CD4-positive, alpha-beta T cell (primary cell): ENCODE results near the gene CATSPERE. TPM values are rescaled to one million over a fixed set of nuclear protein-coding genes. Genes with fewer than 3 reads are reported as not detected.

Experiments
- ATAC-seq: fragments of 200-7000 bp; cut with Tn5 transposase; one replicate; pipeline ENCODE4 v1.10.0; 2022; ENCODE audit warnings: mild to moderate bottlenecking; ENCODE audit not compliant: poor library complexity
- CTCF ChIA-PET: fragments of 350-600 bp; sonication (Branson Sonifier 250); formaldehyde crosslinking; loops from one replicate; lab custom pipeline; 2021; ENCODE audit warnings: antibody characterized with exemption, inconsistent platforms; lab: Charles Lee
- POLR2A ChIA-PET: fragments of 350-600 bp; sonication (Branson Sonifier 250); formaldehyde crosslinking; loops from one replicate; lab custom pipeline; 2021; ENCODE audit warnings: antibody characterized with exemption, inconsistent platforms; lab: Charles Lee
- DNase-seq, 14 experiments: peaks; one replicate each; pipeline ENCODE4 v3.0.0-alpha.2; 2013 to 2020; ENCODE audit warnings: mixed read lengths in 2 of 14
- H3K27ac ChIP-seq, 2 donors: one replicate each; pipeline versions ENCODE4 v1.5.1 to v1.7.0; 2013; ENCODE audit warnings: low read length in 2 of 2, low read depth in 1 of 2, mild to moderate bottlenecking in 1 of 2
- H3K27me3 ChIP-seq, 2 experiments: 1 replicate in 1 of 2; 2 replicates in 1 of 2; pipeline versions ENCODE4 v1.6.1 to v1.7.0; 2013; ENCODE audit warnings: low read length in 2 of 2, control low read depth in 1 of 2, mild to moderate bottlenecking in 1 of 2, moderate library complexity in 1 of 2; ENCODE audit not compliant: insufficient read depth in 2 of 2, control insufficient read depth in 1 of 2
- H3K36me3 ChIP-seq: one replicate; pipeline ENCODE4 v1.6.1; 2013; ENCODE audit warnings: low read length, control low read depth; ENCODE audit not compliant: insufficient read depth
- H3K4me1 ChIP-seq: one replicate; pipeline ENCODE4 v1.6.1; 2013; ENCODE audit warnings: low read length, control low read depth; ENCODE audit not compliant: insufficient read depth
- H3K4me3 ChIP-seq: one replicate; pipeline ENCODE4 v1.5.1; 2013; ENCODE audit warnings: mild to moderate bottlenecking, low read length, moderate library complexity
- H3K9me3 ChIP-seq, 2 experiments: 1 replicate in 1 of 2; 2 replicates in 1 of 2; pipeline versions ENCODE4 v1.6.1 to v1.7.0; 2013; ENCODE audit warnings: low read length in 2 of 2, mild to moderate bottlenecking in 2 of 2, control low read depth in 1 of 2, moderate library complexity in 1 of 2; ENCODE audit not compliant: control insufficient read depth in 1 of 2, insufficient read depth in 1 of 2
- H3K27ac Mint-ChIP-seq: one replicate; pipeline ENCODE4 v1.8.0; 2020; ENCODE audit warnings: mixed read lengths
- H3K27me3 Mint-ChIP-seq: one replicate; pipeline ENCODE4 v1.8.0; 2021; ENCODE audit warnings: mixed read lengths
- H3K36me3 Mint-ChIP-seq: one replicate; pipeline ENCODE4 v1.8.0; 2021; ENCODE audit warnings: low read depth, mixed read lengths
- H3K4me1 Mint-ChIP-seq: one replicate; pipeline ENCODE4 v1.8.0; 2021; ENCODE audit warnings: low read depth, mixed read lengths
- H3K4me3 Mint-ChIP-seq: one replicate; pipeline ENCODE4 v1.8.0; 2020; ENCODE audit warnings: mild to moderate bottlenecking, mixed read lengths
- H3K9me3 Mint-ChIP-seq: one replicate; pipeline ENCODE4 v1.8.0; 2020; ENCODE audit warnings: mixed read lengths
- intact Hi-C, 2 experiments: fragments of 100-400 bp; cut with DNase I in 1 of 2; cut with micrococcal nuclease in 1 of 2; formaldehyde crosslinking; loops; one replicate each; pipeline versions ENCODE4 v1.15.1 to v1.9.0; 2023 to 2025; cut with DNase I, micrococcal nuclease
- total RNA-seq, 174 experiments: library from RNA in 2 of 174; stranded (reverse) in 2 of 174; gene quantifications; one replicate each; pipeline ENCODE4 v1.2.3 and lab custom pipeline; 2021 to 2026
- TF ChIP-seq, protein P1 (sequence below): fragments of 200-600 bp; IDR thresholded peaks from one replicate; pipeline ENCODE4 v1.8.0; 2022; ENCODE audit warnings: antibody characterized with exemption, mild to moderate bottlenecking

The CATSPERE gene
- total RNA-seq, 2 experiments from 2014 or later = 0.91 to 1.4 TPM

- Histone ChIP-seq H3K4me1 (no peaks in the 10 kb centered on the region), H3K36me3 (no peaks in the 10 kb centered on the region), H3K27ac (no peak overlapping the region), H3K9me3 (no peaks in the 10 kb centered on the region), H3K4me3 (no peak overlapping the region), H3K27me3 (no peaks in the 10 kb centered on the region)
- H3K36me3 Mint-ChIP-seq = no peaks in the 10 kb centered on the region
- DNase-seq (no peak), ATAC-seq (no peak)
- CTCF ChIA-PET = interaction anchor here (1.9 kb wide), 1 partner anchor 8 kb away, joined by 6 read pairs; no protein-coding TSS in a partner anchor
- H3K4me3 Mint-ChIP-seq = no peak overlapping the region
- intact Hi-C loops = no loop called here
- H3K27me3 Mint-ChIP-seq = peaks cover 17% of the 10 kb centered on the region
- H3K27ac Mint-ChIP-seq = no peak overlapping the region
- H3K9me3 Mint-ChIP-seq = no peaks in the 10 kb centered on the region
- POLR2A ChIA-PET = no interaction called here
- no peaks in the 10 kb centered on the region for H3K4me1 Mint-ChIP-seq
- TF ChIP-seq, protein P1, sequence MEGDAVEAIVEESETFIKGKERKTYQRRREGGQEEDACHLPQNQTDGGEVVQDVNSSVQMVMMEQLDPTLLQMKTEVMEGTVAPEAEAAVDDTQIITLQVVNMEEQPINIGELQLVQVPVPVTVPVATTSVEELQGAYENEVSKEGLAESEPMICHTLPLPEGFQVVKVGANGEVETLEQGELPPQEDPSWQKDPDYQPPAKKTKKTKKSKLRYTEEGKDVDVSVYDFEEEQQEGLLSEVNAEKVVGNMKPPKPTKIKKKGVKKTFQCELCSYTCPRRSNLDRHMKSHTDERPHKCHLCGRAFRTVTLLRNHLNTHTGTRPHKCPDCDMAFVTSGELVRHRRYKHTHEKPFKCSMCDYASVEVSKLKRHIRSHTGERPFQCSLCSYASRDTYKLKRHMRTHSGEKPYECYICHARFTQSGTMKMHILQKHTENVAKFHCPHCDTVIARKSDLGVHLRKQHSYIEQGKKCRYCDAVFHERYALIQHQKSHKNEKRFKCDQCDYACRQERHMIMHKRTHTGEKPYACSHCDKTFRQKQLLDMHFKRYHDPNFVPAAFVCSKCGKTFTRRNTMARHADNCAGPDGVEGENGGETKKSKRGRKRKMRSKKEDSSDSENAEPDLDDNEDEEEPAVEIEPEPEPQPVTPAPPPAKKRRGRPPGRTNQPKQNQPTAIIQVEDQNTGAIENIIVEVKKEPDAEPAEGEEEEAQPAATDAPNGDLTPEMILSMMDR = no peak
These were observed 181.5 kb downstream of the CATSPERE start for GRCh38 chr1:244642526-244642925.

GRCh38 chr1:244642988-244643387, 181.9 kb downstream of the CATSPERE start:
- H3K4me1 ChIP-seq = no peaks in the 10 kb centered on the region
- no peaks in the 10 kb centered on the region for H3K27me3 ChIP-seq
- ChIA-PET POLR2A (no interaction called here), CTCF (interaction anchor here (1.9 kb wide), 1 partner anchor 8 kb away, joined by 6 read pairs; no protein-coding TSS in a partner anchor)
- Mint-ChIP-seq H3K27ac (no peak overlapping the region), H3K4me1 (no peaks in the 10 kb centered on the region), H3K36me3 (no peaks in the 10 kb centered on the region), H3K4me3 (no peak overlapping the region), H3K9me3 (no peaks in the 10 kb centered on the region), H3K27me3 (peaks cover 17% of the 10 kb centered on the region)
- no peaks in the 10 kb centered on the region for H3K36me3 ChIP-seq
- DNase-seq (no peak), ATAC-seq (no peak)
- intact Hi-C loops = no loop called here
- no peaks in the 10 kb centered on the region for H3K9me3 ChIP-seq
- H3K4me3 ChIP-seq = no peak overlapping the region
- TF ChIP-seq, protein P1 = no peak
- H3K27ac ChIP-seq = no peak overlapping the region

GRCh38 chr1:244645414-244645813, 184.3 kb downstream of the CATSPERE start:
- CTCF ChIA-PET = no interaction called here
- intact Hi-C loops = no loop called here
- Mint-ChIP-seq H3K27me3 (peaks cover 17% of the 10 kb centered on the region), H3K4me1 (no peaks in the 10 kb centered on the region), H3K9me3 (no peaks in the 10 kb centered on the region), H3K36me3 (no peaks in the 10 kb centered on the region), H3K4me3 (no peak overlapping the region), H3K27ac (no peak overlapping the region)
- H3K4me1 ChIP-seq = no peaks in the 10 kb centered on the region
- no peaks in the 10 kb centered on the region for H3K27me3 ChIP-seq
- no peak overlapping the region for H3K4me3 ChIP-seq
- no peak overlapping the region for H3K27ac ChIP-seq
- DNase-seq = no peak
- POLR2A ChIA-PET = no interaction called here
- TF ChIP-seq, protein P1 = no peak
- H3K9me3 ChIP-seq = no peaks in the 10 kb centered on the region
- no peak for ATAC-seq
- no peaks in the 10 kb centered on the region for H3K36me3 ChIP-seq
